Central memory CD8-positive, alpha-beta T cell (primary cell): ENCODE data around the gene SLC16A3.

ENCODE experiments used
- ATAC-seq: fragments of 150-1000 bp; cut with Tn5 transposase; replicated peaks from 2 replicates; pipeline ENCODE4 v1.10.0; 2022; ENCODE audit warnings: mild to moderate bottlenecking, moderate FRiP score, moderate number of reproducible peaks; ENCODE audit not compliant: poor library complexity, severe bottlenecking; ENCODE audit errors: extremely low read depth
- DNase-seq, 2 donors: peaks; one replicate each; pipeline ENCODE4 v3.0.0; 2021; ENCODE audit warnings: low spot score in 2 of 2
- H3K27ac Mint-ChIP-seq: one replicate; pipeline ENCODE4 v1.8.0; 2022; ENCODE audit warnings: low read depth, mild to moderate bottlenecking, moderate library complexity, mixed read lengths
- H3K27me3 Mint-ChIP-seq: one replicate; pipeline ENCODE4 v1.8.0; 2022; ENCODE audit warnings: mixed read lengths
- H3K36me3 Mint-ChIP-seq: one replicate; pipeline ENCODE4 v1.8.0; 2022; ENCODE audit warnings: mild to moderate bottlenecking, moderate library complexity, mixed read lengths; ENCODE audit not compliant: insufficient read depth
- H3K4me1 Mint-ChIP-seq: one replicate; pipeline ENCODE4 v1.8.0; 2022; ENCODE audit warnings: mixed read lengths
- H3K4me3 Mint-ChIP-seq: one replicate; pipeline ENCODE4 v1.8.0; 2022; ENCODE audit warnings: mild to moderate bottlenecking, moderate library complexity, mixed read lengths
- H3K9me3 Mint-ChIP-seq: one replicate; pipeline ENCODE4 v1.8.0; 2022; ENCODE audit warnings: mixed read lengths

SLC16A3 gene

DNA sequence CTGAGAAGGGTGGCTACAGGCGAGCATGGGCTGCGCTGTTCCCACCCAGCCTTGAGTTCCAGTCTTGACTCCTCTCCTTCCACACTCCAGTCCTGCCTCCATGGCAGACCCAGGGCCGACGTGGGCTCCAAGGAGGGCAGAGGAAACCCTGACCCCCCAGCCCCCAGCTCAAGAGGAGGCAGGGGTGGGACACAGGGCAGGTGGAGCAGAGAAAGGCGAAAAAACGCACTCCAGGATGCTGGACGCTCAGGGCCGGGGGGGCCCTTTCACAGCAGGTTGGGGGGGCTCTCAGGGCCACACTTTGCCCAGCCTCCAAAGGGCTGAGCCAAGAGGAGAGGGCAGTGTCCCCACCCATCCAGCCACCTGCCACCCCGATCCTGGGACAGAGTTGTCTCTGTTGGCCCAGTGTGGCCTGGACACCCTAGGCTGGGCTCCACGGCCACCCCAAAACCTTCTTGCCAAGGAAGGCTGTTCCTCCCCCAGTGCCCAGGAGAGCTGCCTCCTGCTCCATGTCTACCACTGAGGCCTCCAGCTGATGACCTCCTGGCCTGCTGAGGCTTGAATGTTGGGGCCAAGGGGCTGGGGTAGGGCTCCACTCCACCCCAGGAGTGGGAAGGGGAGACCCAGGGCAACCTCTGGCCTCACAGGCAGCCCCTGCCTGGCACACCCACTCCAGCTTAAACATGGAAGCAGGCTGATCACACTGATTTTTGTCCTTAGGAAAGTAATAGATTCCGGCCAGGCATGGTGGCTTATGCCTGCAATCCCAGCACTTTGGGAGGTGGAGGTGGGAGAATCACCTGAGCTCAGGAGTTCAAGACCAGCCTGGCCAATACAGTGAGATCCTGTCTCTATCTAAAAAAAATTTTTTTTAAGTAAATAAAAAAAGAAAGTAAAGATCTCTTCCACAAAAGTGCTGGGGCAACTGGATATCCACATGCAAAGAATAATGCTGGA, 8.8 kb upstream of the SLC16A3 start:
- H3K9me3 Mint-ChIP-seq = no peaks in the 10 kb centered on the region

GRCh38 chr17:82221341-82221902, 7.4 kb upstream of the SLC16A3 start:
- no peak for DNase-seq
- Mint-ChIP-seq H3K27ac (no peak overlapping the region), H3K27me3 (no peaks in the 10 kb centered on the region), H3K4me1 (peaks cover 6% of the 10 kb centered on the region), H3K36me3 (peaks cover 3% of the 10 kb centered on the region), H3K4me3 (no peak overlapping the region), H3K9me3 (no peaks in the 10 kb centered on the region)
- no peak for ATAC-seq

More for the DNA sequence above, 8.8 kb upstream of the SLC16A3 start:
- no peak for DNase-seq
- peaks cover 5% of the 10 kb centered on the region for H3K36me3 Mint-ChIP-seq
- no peaks in the 10 kb centered on the region for H3K27me3 Mint-ChIP-seq
- H3K4me3 Mint-ChIP-seq = no peak overlapping the region
- no peak for ATAC-seq
- no peak overlapping the region for H3K27ac Mint-ChIP-seq
- H3K4me1 Mint-ChIP-seq = peaks cover 16% of the 10 kb centered on the region

- Mint-ChIP-seq H3K9me3 (no peaks in the 10 kb centered on the region), H3K4me1 (no peaks in the 10 kb centered on the region), H3K27me3 (no peaks in the 10 kb centered on the region), H3K27ac (no peak overlapping the region), H3K36me3 (peaks cover 3% of the 10 kb centered on the region), H3K4me3 (no peak overlapping the region)
- ATAC-seq (no peak), DNase-seq (no peak)
Measured at GRCh38 chr17:82222816-82223215, 6.0 kb upstream of the SLC16A3 start.

DNA sequence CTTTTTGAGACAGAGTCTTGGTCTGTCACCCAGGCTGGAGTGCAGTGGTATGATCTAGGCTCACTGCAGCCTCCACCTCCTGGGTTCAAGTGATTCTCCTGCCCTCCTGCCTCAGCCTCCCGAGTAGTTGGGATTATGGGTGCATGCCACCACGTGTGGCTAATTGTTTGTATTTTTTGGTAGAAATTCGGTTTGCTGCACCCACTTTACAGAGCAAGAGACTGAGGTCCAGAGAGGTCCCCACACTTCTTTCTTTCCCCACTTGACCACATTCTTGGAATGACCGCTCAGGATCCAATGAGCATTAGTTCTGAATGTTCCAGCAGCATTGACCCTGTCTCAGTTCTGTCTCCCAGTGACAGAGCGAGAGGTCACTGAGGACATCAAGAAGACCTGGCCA, 5.3 kb upstream of the SLC16A3 start:
- no peak overlapping the region for H3K4me3 Mint-ChIP-seq
- H3K4me1 Mint-ChIP-seq = no peaks in the 10 kb centered on the region
- H3K27me3 Mint-ChIP-seq = no peaks in the 10 kb centered on the region
- no peaks in the 10 kb centered on the region for H3K9me3 Mint-ChIP-seq
- peaks cover 6% of the 10 kb centered on the region for H3K36me3 Mint-ChIP-seq
- ATAC-seq = no peak
- DNase-seq = no peak
- H3K27ac Mint-ChIP-seq = no peak overlapping the region

GRCh38 chr17:82224666-82225065, 4.2 kb upstream of the SLC16A3 start:
- Mint-ChIP-seq H3K4me3 (no peak overlapping the region), H3K4me1 (no peaks in the 10 kb centered on the region), H3K9me3 (no peaks in the 10 kb centered on the region), H3K27me3 (no peaks in the 10 kb centered on the region), H3K27ac (no peak overlapping the region), H3K36me3 (peaks cover 6% of the 10 kb centered on the region)
- DNase-seq = no peak
- no peak for ATAC-seq

DNA sequence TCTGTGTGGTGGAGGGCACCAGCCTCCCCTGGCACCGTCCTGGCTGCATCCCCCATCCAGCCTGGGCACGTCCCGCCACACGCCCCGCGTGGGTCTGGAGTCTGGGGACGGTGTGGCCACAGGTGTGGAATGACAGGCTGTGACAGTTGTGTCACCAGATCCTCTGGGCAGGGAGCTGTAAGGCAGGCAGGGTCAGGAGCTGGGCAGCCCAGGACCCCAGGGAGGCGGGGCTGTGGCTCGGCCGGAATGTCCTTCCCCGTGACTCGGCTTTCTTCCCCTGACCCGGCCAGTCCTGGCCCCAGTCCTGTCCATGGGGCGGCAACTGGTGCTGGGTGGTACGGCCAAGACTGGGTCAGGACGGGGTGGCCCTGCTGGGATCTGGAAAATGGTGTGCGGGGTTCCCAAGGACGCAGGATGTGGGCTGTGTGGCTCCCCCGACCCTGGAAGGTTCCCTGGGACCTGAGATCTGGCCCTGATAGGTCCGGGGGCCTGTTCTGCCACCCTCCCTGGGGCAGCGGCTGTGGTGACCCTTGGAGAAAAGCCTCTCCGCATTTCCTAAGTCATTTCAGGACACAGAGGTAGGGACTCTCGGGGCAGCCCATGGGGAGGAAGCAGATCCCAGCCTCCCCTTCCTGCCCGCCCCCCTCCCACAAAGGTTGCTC, 3.3 kb upstream of the SLC16A3 start:
- Mint-ChIP-seq H3K27ac (no peak overlapping the region), H3K27me3 (no peaks in the 10 kb centered on the region), H3K4me1 (peaks cover 5% of the 10 kb centered on the region), H3K9me3 (no peaks in the 10 kb centered on the region), H3K4me3 (no peak overlapping the region), H3K36me3 (peaks cover 6% of the 10 kb centered on the region)
- no peak for DNase-seq
- no peak for ATAC-seq

DNA sequence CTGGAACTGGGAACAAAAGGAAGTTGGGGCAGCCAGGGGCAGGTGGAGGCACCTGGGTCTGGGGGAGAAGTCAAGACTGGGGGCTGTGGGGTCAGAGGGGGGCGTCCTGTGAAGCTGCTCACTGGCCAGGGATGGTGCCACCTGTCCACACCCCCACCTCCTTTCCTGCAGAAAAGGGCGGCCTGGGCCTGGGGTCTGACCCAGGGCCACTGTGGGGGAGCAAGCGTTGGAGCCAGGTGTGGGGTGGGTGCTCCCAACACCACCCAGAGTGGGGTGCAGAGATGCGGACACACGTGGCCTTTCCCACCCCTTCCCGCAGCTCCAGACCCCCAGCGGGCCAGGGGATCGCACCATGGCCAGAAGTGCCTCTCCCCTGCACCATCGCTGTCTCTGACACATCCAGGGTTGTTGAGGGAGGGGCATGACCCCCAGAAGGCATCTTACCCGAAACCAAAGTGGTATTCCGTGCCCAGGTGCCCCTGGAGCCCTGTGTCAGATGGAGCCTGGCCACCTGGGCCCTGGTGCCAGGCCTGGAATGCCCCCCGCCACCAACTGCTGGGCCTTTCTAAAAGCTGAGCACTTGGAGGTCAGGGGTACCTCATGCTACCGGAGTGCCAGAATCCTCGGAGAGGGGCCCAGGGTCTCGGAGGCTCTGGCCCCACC, 2.6 kb upstream of the SLC16A3 start:
- DNase-seq = no peak
- no peak overlapping the region for H3K27ac Mint-ChIP-seq
- no peak overlapping the region for H3K4me3 Mint-ChIP-seq
- H3K27me3 Mint-ChIP-seq = no peaks in the 10 kb centered on the region
- no peak for ATAC-seq
- peaks cover 5% of the 10 kb centered on the region for H3K4me1 Mint-ChIP-seq
- no peaks in the 10 kb centered on the region for H3K9me3 Mint-ChIP-seq
- peaks cover 6% of the 10 kb centered on the region for H3K36me3 Mint-ChIP-seq

DNA sequence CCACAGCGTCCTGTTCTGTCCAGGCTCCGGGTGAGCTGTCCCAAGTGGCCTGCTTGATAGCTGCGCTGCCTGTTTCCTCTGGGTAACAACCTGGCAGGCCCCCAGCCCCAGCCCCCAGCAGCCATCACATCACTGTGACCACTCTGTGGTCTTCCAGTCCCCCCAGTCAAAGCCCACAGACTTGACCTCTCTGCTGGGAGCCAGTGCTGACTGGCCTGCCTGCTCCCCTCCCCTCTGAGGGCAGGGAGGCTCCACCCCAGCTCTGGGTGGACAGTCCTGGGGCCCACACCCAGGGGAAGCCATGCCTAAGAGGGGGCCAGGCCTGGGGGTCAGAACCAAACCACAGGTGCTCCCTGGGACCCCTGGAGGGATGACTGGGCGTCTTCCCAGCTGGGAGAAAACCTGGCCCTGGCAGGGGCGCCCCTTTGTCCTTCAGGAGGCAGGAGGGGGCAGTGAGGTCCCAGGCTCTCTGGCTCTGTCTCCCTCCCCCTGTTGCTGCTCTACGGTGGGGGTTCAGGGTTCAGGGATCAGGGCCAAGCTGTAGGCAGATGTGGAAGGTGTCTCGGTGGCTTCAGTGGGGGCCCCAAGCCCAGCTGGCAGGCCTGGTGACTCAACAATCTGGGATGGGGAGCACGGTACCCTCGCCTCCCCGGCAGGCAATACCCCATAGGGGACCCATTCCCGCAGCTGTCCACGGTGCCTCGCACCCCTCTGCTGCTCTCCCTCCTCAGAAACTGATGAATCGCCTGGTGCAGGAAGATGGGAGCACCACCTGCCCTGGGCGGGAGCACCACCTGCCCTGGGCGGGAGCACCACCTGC, 1.8 kb upstream of the SLC16A3 start:
- Mint-ChIP-seq H3K27ac (peak overlapping the region; percentile 19), H3K4me1 (peaks cover 5% of the 10 kb centered on the region), H3K36me3 (peaks cover 8% of the 10 kb centered on the region), H3K9me3 (no peaks in the 10 kb centered on the region), H3K27me3 (no peaks in the 10 kb centered on the region), H3K4me3 (peak overlapping the region; percentile 83)
- ATAC-seq = no peak
- no peak for DNase-seq

- no peaks in the 10 kb centered on the region for H3K9me3 Mint-ChIP-seq
- H3K4me1 Mint-ChIP-seq = peaks cover 5% of the 10 kb centered on the region
- H3K27me3 Mint-ChIP-seq = no peaks in the 10 kb centered on the region
- DNase-seq (no peak), ATAC-seq (no peak)
- H3K36me3 Mint-ChIP-seq = peaks cover 8% of the 10 kb centered on the region
- H3K27ac Mint-ChIP-seq = peak overlapping the region; percentile 70
- H3K4me3 Mint-ChIP-seq = peak overlapping the region; percentile 83
Measured at GRCh38 chr17:82227629-82228277, 1.1 kb upstream of the SLC16A3 start.

- H3K4me1 Mint-ChIP-seq = peaks cover 8% of the 10 kb centered on the region
- ATAC-seq (peak; percentile 69), DNase-seq (no peak)
- H3K27me3 Mint-ChIP-seq = no peaks in the 10 kb centered on the region
- H3K9me3 Mint-ChIP-seq = no peaks in the 10 kb centered on the region
- peak overlapping the region; percentile 83 for H3K4me3 Mint-ChIP-seq
- peaks cover 8% of the 10 kb centered on the region for H3K36me3 Mint-ChIP-seq
- peak overlapping the region; percentile 70 for H3K27ac Mint-ChIP-seq
Measured at GRCh38 chr17:82228278-82228841, 482 bp upstream of the SLC16A3 start.
